ENCODE data around the gene NPIPA5.
"Not testable (repeated sequence)": the region's sequence is repeated elsewhere in the genome, so short reads cannot be mapped to it uniquely, and the experiment has no call there.

NPIPA5 gene

GRCh38 chr16:15398618-15399316 lies 20.7 kb upstream of the NPIPA5 start:
- H3K4me3 ChIP-seq (ENCODE audit: low read depth, low read length), result no peak overlapping the region
- in situ Hi-C loops (cut with HindIII; ENCODE audit: low sequenced_read_pairs), result no loop called here
- no peak for DNase-seq (ENCODE audit: low read depth)
- TF ChIP-seq, protein P1, sequence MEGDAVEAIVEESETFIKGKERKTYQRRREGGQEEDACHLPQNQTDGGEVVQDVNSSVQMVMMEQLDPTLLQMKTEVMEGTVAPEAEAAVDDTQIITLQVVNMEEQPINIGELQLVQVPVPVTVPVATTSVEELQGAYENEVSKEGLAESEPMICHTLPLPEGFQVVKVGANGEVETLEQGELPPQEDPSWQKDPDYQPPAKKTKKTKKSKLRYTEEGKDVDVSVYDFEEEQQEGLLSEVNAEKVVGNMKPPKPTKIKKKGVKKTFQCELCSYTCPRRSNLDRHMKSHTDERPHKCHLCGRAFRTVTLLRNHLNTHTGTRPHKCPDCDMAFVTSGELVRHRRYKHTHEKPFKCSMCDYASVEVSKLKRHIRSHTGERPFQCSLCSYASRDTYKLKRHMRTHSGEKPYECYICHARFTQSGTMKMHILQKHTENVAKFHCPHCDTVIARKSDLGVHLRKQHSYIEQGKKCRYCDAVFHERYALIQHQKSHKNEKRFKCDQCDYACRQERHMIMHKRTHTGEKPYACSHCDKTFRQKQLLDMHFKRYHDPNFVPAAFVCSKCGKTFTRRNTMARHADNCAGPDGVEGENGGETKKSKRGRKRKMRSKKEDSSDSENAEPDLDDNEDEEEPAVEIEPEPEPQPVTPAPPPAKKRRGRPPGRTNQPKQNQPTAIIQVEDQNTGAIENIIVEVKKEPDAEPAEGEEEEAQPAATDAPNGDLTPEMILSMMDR (IDR thresholded peaks at IDR 0.05; ENCODE audit: low read depth, low read length, missing control alignments), result no peak

DNA sequence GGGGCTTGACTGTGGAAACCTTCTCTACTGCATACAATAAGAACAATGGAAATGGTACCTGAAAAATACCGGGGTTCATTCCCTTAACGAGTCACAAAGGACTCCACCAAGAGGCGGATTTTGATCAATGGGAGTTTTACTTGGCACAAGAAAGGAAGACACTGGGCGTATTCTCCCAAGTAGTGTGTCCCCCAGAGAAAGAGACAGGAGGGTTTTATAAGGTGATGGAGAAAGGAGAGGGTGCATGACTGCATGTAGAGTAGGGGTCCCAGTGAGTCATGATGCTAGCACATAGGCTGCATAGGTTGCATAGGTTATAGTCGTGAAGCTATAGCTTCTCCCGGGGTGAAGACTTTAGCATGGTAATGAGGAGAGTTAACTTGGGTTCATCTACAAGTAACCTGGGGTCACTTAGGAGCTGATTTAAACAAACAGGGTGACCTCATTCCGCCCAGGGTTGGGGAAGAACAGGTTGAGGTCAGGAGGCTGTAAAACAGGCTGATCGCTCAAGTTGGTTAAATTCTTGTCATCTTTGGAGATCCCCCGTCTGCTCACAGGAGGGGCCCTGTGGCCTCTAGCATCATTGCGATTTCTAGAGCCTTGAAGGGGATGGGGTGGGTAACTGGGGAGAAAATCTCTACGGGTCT lies 19.0 kb upstream of the NPIPA5 start:
- in situ Hi-C loops (cut with HindIII; ENCODE audit: low sequenced_read_pairs), result no loop called here
- no peak overlapping the region for H3K4me3 ChIP-seq (ENCODE audit: low read depth, low read length)
- no peak for DNase-seq (ENCODE audit: low read depth)
- TF ChIP-seq, protein P1 (IDR thresholded peaks at IDR 0.05; ENCODE audit: low read depth, low read length, missing control alignments), result no peak

DNA sequence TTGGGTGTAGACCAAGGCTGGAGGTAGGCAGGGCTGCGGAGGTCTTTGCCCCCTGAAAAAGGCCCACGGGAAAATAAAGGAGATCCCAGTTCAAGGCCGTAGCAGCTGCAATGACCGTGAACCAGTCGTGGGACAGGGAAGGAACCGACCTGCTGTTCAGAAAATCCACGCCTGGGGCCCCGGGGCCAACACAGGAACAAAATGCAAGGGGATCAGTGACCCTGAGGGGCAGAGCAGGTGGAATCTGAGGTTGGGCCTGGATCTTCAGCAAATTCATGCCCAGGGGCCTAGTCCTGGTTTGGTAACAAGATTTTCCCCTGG lies 18.4 kb upstream of the NPIPA5 start:
- H3K4me3 ChIP-seq (ENCODE audit: low read depth, low read length); DNase-seq (ENCODE audit: low read depth); in situ Hi-C loops (cut with HindIII; ENCODE audit: low sequenced_read_pairs): not testable (repeated sequence)

- peak within 1 kb of the TSS; percentile 38 for H3K4me3 ChIP-seq (ENCODE audit: low read depth, low read length)
- in situ Hi-C loops (cut with HindIII; ENCODE audit: low sequenced_read_pairs); DNase-seq (ENCODE audit: low read depth): not testable (repeated sequence)
These were observed 17.8 kb upstream of the NPIPA5 start, which contains the start of gene MPV17L for GRCh38 chr16:15395631-15396508. Gene MPV17L, plus strand, starts transcription at chr16:15395754. Its CDS starts 144 bp downstream, at chr16:15395898.

GRCh38 chr16:15393025-15393424 lies 14.9 kb upstream of the NPIPA5 start:
- DNase-seq (ENCODE audit: low read depth); H3K4me3 ChIP-seq (ENCODE audit: low read depth, low read length); in situ Hi-C loops (cut with HindIII; ENCODE audit: low sequenced_read_pairs): not testable (repeated sequence)

GRCh38 chr16:15389916-15390315 lies 11.8 kb upstream of the NPIPA5 start:
- H3K4me3 ChIP-seq (ENCODE audit: low read depth, low read length); DNase-seq (ENCODE audit: low read depth); in situ Hi-C loops (cut with HindIII; ENCODE audit: low sequenced_read_pairs): not testable (repeated sequence)

- H3K4me3 ChIP-seq (ENCODE audit: low read depth, low read length); in situ Hi-C loops (cut with HindIII; ENCODE audit: low sequenced_read_pairs); DNase-seq (ENCODE audit: low read depth): not testable (repeated sequence)
These were observed 10.0 kb upstream of the NPIPA5 start for GRCh38 chr16:15388060-15388459.

DNA sequence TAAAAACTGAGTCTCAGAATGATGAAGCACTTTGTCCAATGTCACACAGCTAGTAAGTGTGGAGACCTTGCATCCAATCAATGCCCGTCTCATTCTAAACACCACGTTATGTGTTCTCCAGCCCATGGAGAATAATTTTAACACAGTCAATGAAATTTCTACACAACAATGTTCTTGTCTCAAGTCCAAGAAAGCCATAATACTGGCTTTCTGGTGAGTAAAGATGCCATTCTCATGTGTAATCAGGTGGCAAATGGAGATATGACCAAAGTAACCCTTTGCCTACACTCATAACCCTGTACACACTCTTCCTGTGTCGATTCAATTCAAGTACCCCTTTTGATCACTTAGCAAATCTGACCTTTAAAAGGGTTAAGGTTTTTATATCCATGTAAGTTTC lies 4.7 kb upstream of the NPIPA5 start:
- in situ Hi-C loops (cut with HindIII; ENCODE audit: low sequenced_read_pairs); H3K4me3 ChIP-seq (ENCODE audit: low read depth, low read length); DNase-seq (ENCODE audit: low read depth): not testable (repeated sequence)

DNA sequence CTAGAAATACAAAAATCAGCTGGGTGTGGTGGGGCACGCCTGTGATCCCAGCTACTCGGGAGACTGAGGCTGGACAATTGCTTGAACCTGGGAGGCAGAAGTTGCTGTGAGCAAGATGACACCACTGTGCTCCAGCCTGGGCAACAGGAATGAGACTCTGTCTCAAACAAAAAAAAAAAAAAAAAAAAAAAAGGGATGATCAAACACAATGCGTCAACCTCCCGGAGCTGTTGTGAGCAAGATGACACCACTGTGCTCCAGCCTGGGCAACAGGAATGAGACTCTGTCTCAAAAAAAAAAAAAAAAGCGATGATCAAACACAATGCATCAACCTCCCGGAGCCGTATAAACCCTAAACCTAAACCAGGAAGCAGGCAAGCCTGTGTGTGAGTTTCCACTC lies 20.6 kb downstream of the NPIPA5 start:
- in situ Hi-C loops (cut with HindIII; ENCODE audit: low sequenced_read_pairs); DNase-seq (ENCODE audit: low read depth); H3K4me3 ChIP-seq (ENCODE audit: low read depth, low read length): not testable (repeated sequence)

DNA sequence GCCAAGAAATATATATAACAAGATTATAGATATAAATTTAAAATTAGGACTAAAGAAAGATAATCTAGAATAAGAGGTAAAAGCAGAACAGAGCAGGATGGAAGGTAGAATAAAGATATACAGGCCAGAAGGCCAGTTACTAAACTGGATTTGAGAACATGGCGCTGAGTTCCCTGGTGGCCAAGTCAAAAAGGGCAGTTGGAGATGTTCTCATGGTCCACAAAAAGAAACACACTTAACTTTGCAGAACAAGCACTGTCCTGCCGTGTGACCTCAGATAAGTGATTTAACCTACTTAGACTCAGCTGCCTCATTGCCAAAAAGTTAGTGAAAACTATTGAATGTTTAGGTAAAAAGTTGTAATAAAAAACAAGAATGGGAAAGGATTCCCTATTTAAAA lies 23.2 kb downstream of the NPIPA5 start:
- in situ Hi-C loops (cut with HindIII; ENCODE audit: low sequenced_read_pairs); DNase-seq (ENCODE audit: low read depth); H3K4me3 ChIP-seq (ENCODE audit: low read depth, low read length): not testable (repeated sequence)

DNA sequence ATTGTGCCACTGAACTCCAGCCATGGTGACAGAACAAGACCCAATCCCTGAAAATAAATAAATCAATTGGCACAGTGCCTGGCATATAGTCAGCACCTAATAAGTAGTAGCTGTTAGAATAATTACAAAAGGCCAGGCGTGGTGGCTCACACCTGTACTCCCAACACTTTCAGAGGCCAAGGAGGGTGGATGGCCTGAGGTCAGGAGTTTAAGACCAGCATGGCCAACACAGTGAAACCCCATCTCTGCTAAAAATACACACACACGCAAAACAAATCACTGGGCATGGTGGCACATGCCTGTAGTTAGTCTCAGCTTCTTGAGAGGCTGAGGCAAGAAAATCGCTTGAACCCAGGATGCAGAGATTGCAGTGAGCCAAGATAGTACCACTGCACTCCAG lies 25.2 kb downstream of the NPIPA5 start:
- DNase-seq (ENCODE audit: low read depth); H3K4me3 ChIP-seq (ENCODE audit: low read depth, low read length); in situ Hi-C loops (cut with HindIII; ENCODE audit: low sequenced_read_pairs): not testable (repeated sequence)

DNA sequence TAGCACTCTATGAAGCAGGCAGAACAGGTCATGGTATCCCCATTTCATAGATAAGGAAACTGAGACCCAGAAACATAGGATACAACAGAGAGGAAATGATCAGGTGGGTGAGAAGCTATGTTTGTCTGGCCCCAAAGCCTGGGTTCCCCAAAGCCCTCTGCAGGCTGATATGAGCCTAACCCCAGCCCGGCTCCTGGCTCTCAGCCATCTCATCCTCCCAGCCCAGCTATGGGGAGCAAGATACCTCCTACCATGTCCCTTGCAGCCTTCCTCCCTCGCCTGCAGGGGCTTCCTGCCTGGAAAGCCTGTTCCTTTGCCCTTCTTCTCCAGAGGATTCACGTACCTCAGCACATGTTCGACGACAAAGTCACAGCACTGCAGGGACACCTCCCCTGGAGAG lies 26.3 kb downstream of the NPIPA5 start:
- in situ Hi-C loops (cut with HindIII; ENCODE audit: low sequenced_read_pairs); DNase-seq (ENCODE audit: low read depth); H3K4me3 ChIP-seq (ENCODE audit: low read depth, low read length): not testable (repeated sequence)

DNA sequence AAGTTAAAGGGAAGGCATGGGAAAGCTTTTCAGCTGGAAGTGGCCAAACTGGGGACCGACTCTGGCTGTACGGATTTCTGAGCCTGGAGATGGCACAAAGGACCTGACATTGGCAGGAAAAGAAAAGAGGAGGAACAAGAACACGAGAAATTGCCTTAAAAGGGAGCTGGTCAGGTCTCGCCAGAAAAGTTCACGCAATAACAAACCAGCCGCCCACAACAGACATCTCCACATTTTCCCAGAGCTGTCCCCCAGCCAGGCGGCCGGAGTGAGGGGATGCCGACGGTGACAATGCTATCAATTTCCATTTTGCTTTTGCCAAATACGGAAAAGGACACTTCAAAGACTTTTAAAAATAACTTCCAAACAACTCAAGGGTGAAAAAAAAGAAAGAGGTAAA lies 26.8 kb downstream of the NPIPA5 start:
- in situ Hi-C loops (cut with HindIII; ENCODE audit: low sequenced_read_pairs); DNase-seq (ENCODE audit: low read depth): not testable (repeated sequence)

GRCh38 chr16:15348721-15349120 lies 29.4 kb downstream of the NPIPA5 start:
- in situ Hi-C loops (cut with HindIII; ENCODE audit: low sequenced_read_pairs); H3K4me3 ChIP-seq (ENCODE audit: low read depth, low read length): not testable (repeated sequence)

More for the DNA sequence above, 26.8 kb downstream of the NPIPA5 start:
- not testable (repeated sequence) for H3K4me3 ChIP-seq (ENCODE audit: low read depth, low read length)

DNA sequence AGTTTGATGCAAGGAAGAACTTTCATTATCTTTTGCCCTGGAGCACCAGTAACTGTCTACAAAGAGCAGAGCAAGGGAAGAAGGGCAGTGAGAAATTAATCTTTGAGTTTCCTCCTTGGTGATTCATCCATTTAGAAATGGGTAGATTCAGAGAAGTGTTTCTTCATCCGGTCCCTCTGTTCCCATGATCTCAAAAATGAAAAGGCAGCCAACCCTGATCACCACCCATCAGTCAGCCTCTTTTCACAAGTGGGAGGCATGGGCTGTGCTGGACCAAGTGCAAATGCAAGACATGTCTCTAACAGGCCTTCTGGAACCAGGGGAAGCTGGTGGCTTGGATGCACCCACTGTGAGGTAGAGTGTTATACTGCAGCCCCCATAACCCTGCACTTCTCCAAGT lies 35.8 kb downstream of the NPIPA5 start:
- H3K4me3 ChIP-seq (ENCODE audit: low read depth, low read length); in situ Hi-C loops (cut with HindIII; ENCODE audit: low sequenced_read_pairs); DNase-seq (ENCODE audit: low read depth): not testable (repeated sequence)

More at GRCh38 chr16:15348721-15349120, 29.4 kb downstream of the NPIPA5 start:
- not testable (repeated sequence) for DNase-seq (ENCODE audit: low read depth)
